IMR-90 (cell line): ENCODE data around the gene OOSP3.

Experiments used
- CEBPB ChIP-seq: IDR thresholded peaks from 2 replicates; pipeline ENCODE4 v1.6.1; 2012; ENCODE audit warnings: low read depth, low read length, improper control_type of control experiment
- MAFK ChIP-seq: IDR thresholded peaks from 2 replicates; pipeline ENCODE4 v1.6.1; 2012; ENCODE audit warnings: low read depth, low read length, improper control_type of control experiment
- MXI1 ChIP-seq: IDR thresholded peaks from 2 replicates; pipeline ENCODE4 v1.6.1; 2012; ENCODE audit warnings: low read depth, mild to moderate bottlenecking, low read length, moderate library complexity, borderline replicate concordance
- NFE2L2 ChIP-seq: fragments of 150-350 bp; IDR thresholded peaks from 2 replicates; pipeline ENCODE4 v1.6.1; 2016; ENCODE audit warnings: low read depth, mild to moderate bottlenecking, low read length
- POLR2A ChIP-seq: IDR thresholded peaks from 2 replicates; pipeline ENCODE4 v1.6.1; 2012; ENCODE audit warnings: mild to moderate bottlenecking, low read depth, low read length
- RFX5 ChIP-seq: IDR thresholded peaks from 2 replicates; pipeline ENCODE4 v1.8.0; 2012; ENCODE audit warnings: low read depth, mild to moderate bottlenecking, low read length, moderate library complexity
- SMC3 ChIP-seq: fragments of 150-350 bp; IDR thresholded peaks from 2 replicates; pipeline ENCODE4 v1.6.1; 2016; ENCODE audit warnings: low read depth, mild to moderate bottlenecking, antibody characterized with exemption, low read length, moderate library complexity
- TF ChIP-seq, protein P1 (sequence below): conservative IDR thresholded peaks from 2 replicates; pipeline ENCODE4 v1.5.1; 2012; ENCODE audit warnings: mild to moderate bottlenecking, low read depth, low read length, improper control_type of control experiment
- TF ChIP-seq, protein P2 (sequence below): fragments of 150-350 bp; IDR thresholded peaks from 2 replicates; pipeline ENCODE4 v1.6.1; 2016; ENCODE audit warnings: low read depth, mild to moderate bottlenecking, low read length, moderate library complexity, borderline replicate concordance

- TF ChIP-seq MXI1 (no peak), MAFK (no peak), SMC3 (no peak), RFX5 (no peak), POLR2A (no peak), NFE2L2 (peak; percentile 48; the same call in 1 of the 2 replicates), CEBPB (no peak)
- TF ChIP-seq, protein P1, sequence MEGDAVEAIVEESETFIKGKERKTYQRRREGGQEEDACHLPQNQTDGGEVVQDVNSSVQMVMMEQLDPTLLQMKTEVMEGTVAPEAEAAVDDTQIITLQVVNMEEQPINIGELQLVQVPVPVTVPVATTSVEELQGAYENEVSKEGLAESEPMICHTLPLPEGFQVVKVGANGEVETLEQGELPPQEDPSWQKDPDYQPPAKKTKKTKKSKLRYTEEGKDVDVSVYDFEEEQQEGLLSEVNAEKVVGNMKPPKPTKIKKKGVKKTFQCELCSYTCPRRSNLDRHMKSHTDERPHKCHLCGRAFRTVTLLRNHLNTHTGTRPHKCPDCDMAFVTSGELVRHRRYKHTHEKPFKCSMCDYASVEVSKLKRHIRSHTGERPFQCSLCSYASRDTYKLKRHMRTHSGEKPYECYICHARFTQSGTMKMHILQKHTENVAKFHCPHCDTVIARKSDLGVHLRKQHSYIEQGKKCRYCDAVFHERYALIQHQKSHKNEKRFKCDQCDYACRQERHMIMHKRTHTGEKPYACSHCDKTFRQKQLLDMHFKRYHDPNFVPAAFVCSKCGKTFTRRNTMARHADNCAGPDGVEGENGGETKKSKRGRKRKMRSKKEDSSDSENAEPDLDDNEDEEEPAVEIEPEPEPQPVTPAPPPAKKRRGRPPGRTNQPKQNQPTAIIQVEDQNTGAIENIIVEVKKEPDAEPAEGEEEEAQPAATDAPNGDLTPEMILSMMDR, result no peak
- TF ChIP-seq, protein P2, sequence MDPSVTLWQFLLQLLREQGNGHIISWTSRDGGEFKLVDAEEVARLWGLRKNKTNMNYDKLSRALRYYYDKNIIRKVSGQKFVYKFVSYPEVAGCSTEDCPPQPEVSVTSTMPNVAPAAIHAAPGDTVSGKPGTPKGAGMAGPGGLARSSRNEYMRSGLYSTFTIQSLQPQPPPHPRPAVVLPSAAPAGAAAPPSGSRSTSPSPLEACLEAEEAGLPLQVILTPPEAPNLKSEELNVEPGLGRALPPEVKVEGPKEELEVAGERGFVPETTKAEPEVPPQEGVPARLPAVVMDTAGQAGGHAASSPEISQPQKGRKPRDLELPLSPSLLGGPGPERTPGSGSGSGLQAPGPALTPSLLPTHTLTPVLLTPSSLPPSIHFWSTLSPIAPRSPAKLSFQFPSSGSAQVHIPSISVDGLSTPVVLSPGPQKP, result no peak
These were observed 45.0 kb upstream of the OOSP3 start for GRCh38 chr11:59833602-59834001.
